NCI-H526 (cell line): ENCODE data around the gene LCN10.
"Not testable (repeated sequence)": the region's sequence is repeated elsewhere in the genome, so short reads cannot be mapped to it uniquely, and the experiment has no call there.

Experiments used
- DNase-seq, 2 experiments: peaks; one replicate each; lab custom pipeline; 2025; lab: John Stamatoyannopoulos, UW

LCN10 gene

GRCh38 chr9:136719195-136719880 is 23.4 kb downstream of the LCN10 start:
- DNase-seq = no peak

DNA sequence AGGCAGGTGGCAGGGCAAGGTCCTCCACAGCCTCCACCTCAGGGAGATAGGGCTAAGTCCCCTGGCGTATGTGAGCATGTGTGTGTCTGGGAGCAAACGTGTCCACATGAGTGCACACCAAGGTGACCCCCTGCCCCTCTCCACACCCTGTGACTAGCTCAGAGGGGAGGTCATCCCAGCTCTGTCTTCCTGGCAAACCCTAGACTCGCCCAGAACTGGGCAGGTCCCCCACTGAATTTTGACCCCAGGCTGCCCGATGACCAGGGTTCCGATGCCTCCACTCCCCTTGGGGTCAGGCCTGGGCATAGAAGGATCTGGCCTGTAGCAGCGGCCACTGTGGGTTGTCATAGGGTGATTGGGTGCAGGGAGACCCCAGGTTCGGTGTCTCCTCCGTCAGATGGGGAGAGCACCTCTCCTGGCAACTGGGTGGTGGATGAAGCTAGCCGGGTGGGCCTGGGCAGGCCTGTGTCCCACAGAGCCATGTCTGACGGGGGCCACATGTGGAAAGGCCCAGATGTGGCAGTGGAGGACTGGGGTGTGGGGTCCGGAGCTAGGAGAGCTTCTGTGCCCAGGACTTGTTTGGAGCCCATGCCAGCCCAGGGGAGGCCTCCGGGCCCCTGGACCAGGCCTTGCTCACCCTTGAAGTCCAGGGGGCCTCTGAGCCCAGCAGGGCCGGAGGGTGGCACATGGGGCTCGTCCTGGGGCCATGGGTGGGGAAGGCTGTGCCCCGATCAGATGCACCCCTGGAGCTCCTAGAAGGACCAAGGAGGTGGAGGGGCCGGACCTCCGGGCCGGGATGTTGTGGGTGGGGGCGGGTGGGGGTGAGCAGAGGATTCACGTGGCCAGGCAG is 24.2 kb downstream of the LCN10 start:
- no peak for DNase-seq

DNA sequence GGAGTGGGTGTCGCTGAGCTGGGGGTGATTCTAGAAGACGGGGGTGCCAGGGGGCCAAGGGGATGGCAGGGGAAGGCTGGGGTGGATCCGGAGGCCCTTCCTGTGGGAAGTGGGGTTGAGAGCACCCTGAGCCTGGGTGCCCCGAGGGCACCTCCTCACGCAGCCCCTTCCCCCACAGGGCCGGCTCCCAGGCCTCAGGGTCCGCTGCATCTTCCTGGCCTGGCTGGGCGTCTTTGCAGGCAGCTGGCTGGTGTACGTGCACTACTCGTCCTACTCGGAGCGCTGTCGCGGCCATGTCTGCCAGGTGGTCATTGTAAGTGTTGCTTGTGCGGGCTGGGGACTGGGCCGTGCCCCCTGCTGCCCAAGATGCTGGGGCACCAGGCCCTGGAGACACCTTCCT is 25.3 kb downstream of the LCN10 start:
- DNase-seq = no peak

DNA sequence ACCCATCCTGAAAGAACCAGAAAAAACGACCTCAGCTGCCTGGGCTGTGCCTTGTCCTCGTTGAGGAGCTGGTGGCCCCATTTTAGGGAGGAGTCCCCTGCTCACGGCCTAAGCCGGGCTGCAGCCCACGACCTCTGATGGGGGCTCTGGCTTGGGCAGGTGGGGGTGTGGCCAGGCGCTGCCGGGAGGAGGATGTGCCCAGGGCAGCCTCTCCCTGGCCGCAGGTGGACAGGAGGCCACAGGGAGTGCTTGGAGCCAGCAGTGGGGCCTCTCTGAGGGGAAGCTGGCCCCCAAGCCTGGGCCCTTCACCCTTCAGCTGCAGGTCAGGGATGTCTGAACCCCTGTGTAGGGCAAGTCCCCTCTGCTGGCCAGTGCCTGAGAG is 27.9 kb downstream of the LCN10 start:
- no peak for DNase-seq

DNA sequence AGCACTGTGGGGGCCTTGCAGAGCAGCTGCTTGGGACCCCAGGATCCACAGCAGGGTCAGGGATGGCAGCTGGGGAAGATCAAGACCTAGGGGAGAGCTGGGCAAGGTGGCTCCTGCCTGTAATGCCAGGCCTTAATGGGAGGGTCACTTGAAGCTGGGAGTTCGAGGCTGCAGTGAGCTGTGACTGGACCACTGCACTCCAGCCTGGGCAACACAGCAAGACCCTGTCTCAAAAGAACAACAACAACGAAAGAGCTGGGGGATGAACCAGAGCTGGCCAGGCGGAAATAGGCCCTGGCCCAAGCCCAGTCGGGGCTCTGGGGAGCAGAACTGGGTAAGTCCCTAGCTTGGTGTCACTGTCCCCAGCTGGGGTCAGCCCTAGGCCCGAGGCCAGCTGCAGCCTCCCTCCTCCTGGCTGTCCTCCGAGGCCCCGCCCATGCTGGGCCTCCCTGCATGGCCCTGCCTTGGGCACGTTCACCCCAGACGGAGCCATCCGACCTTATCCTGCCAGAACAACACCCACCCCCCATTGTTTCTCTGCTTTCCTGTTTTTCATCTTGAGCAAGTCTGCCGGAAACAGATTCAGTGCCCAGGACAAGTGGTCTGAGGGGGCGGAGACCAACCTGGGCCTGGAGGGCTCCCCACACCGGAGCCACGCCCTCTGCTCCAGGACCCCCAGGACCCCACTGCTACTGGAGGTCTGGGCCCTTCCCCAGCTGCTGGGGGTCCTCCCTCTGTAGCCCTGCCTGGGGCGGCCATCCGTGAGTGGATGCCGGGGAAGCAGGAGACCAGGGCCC is 28.4 kb downstream of the LCN10 start:
- no peak for DNase-seq

- DNase-seq = no peak
Measured at GRCh38 chr9:136713550-136713949, 29.2 kb downstream of the LCN10 start.

DNA sequence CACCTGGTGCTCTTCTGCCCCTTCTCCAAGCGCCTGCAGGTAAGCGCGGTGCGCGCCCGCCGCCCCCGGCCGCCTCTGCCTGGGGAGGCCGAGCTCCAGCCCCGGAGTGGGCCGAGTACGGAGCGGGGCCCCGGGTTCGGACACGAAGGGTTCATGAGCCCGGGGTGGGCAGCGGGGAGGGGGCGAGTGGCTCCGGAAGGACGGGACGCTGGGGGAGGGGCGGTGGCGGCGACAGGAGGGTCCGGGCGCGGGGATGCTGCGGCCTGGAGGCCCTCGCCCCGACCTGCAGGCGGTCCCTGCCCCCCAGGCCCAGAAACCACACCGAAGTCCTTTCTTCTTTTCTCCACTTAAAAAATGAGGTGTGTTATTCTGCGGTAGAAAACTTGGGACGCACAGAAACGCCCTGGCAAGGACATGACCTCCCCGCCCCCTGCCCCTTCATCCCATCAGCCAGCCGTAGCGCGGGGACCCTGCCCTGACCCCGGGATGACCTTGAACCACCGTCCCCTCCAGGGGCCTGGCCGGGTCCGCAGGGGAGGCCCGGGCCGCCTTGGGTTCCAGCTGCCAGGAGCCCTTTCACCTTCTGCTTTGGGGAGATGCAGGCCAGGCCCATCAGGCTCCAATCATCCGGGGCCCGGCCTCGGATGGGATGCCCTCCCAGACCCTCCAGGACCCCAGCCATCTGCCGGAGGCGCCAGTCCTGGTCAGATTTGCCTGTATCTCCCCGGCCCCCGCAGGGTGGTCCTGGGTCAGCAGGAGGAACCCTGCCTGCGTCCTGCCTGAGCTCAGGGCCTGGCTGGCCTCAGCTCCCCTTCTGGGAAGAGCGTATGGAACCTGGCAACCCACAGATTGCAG is 29.8 kb downstream of the LCN10 start:
- no peak for DNase-seq

GRCh38 chr9:136711751-136712689 is 30.7 kb downstream of the LCN10 start, which contains the start of gene DIPK1B:
Gene DIPK1B, plus strand, starts transcription at chr9:136712572. Its CDS starts 94 bp downstream, at chr9:136712666.
- DNase-seq = peak; percentile 19 to 75

GRCh38 chr9:136711219-136711648 is 31.5 kb downstream of the LCN10 start:
- DNase-seq = not testable (repeated sequence)

GRCh38 chr9:136710543-136710942 is 32.2 kb downstream of the LCN10 start:
- no peak for DNase-seq

DNA sequence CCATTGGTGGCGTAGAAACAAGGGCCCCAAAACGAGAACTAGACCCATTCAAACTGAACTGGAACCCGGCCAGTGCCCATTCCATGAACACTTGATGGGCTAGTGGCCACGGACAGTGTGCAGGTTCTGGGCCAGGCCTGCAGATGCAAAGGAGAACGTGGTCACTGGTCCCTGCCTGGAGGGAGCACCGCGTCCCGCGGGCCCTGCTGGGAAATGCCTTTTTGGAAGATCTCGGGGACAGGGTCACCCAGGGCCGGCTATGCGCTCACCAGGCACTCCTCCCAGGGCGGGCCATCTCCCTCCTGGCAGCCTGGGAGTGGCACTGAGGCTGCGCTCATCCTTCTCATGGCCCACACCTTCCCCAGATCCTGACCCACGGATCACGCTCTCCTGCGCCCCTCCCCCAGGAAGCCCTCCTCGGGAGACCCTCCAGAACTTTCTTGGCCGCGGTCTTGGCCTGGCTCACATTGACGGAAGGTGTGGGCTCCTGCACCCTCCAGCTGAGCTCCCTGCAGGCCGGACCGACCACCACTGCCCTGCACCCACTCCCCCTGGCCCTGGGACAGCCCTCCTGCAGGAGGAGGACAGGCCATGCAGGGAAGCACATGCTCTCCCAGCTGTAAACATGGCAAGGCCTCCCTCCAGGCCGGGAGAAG is 33.2 kb downstream of the LCN10 start:
- DNase-seq = no peak

GRCh38 chr9:136707849-136708517 is 34.8 kb downstream of the LCN10 start:
- DNase-seq = no peak

GRCh38 chr9:136707011-136707410 is 35.7 kb downstream of the LCN10 start:
- DNase-seq = no peak

- DNase-seq = no peak
Measured at GRCh38 chr9:136705564-136705963, 37.2 kb downstream of the LCN10 start.

DNA sequence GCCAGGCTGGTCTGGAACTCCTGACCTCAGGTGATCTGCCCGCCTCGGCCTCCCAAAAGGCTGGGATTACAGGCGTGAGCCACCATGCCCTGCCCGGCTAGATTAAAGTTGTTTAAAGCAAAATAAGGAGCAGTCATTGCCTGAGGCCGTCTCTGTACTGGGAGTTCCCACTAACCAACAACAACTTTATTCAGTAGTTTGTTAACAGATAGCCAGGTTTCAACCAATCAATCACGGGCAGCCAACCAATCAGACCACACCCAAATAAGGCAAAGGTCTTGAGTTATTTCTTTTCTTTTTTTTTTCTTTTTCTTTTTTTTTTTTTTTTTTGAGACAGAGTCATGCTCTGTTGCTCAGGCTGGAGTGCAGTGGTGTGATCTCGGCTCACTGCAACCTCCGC is 38.0 kb downstream of the LCN10 start:
- DNase-seq = not testable (repeated sequence)

DNA sequence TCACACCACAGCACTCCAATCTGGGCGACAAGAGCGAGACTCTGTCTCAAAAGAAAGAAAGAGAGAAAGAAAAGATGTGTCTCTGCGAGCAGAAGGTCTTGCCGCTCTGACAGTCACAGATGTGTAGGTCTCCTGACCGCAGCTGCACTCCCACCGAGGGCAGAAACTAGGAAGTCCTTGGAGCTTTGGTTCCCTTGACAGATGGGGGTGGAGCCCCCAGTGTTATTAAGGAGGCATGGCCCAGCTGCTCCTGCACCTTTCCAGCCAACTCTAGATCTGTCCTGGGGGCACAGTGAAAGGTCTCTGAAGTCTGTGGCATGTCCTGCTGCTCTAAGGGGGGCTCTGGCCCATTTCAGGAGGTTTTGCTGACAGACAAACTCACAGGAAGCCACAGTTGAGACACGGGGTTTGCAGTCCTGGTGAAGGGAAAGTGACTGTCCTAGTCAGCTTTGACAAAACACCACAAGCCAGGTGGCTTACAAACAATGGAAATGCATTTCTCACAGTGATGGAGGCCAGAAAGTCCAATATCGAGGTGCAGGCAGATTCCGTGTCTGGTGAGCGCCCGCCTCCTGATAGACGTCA is 39.4 kb downstream of the LCN10 start:
- DNase-seq = no peak

GRCh38 chr9:136701668-136702053 is 41.1 kb downstream of the LCN10 start:
- no peak for DNase-seq

GRCh38 chr9:136700959-136701667 is 41.6 kb downstream of the LCN10 start:
- no peak for DNase-seq
